Liver (tissue), 9 donors: ENCODE measurements around the gene PFDN4. TPM values are rescaled to one million over a fixed set of nuclear protein-coding genes. Genes with fewer than 3 reads are reported as not detected.

ENCODE experiments used
- DNase-seq: peaks from one replicate; pipeline ENCODE4 v3.0.0-alpha.2; 2017; ENCODE audit warnings: low spot score
- H3K27ac ChIP-seq, 2 donors: one replicate each; pipeline ENCODE4 v1.7.0; 2013; ENCODE audit warnings: inconsistent platforms in 2 of 2, low read length in 2 of 2, control low read depth in 1 of 2, low read depth in 1 of 2, mild to moderate bottlenecking in 1 of 2
- H3K27me3 ChIP-seq, 4 donors: one replicate each; pipeline versions ENCODE4 v1.6.1 to v1.7.0; 2013; ENCODE audit warnings: low read length in 3 of 4, inconsistent platforms in 1 of 4, mild to moderate bottlenecking in 1 of 4, moderate library complexity in 1 of 4; ENCODE audit not compliant: control insufficient read depth in 4 of 4, insufficient read depth in 4 of 4
- H3K36me3 ChIP-seq, 4 donors: one replicate each; pipeline versions ENCODE4 v1.6.1 to v1.7.0; 2013; ENCODE audit warnings: low read length in 3 of 4, mild to moderate bottlenecking in 3 of 4, low read depth in 1 of 4, moderate library complexity in 1 of 4; ENCODE audit not compliant: control insufficient read depth in 4 of 4, insufficient read depth in 3 of 4
- H3K4me1 ChIP-seq, 4 donors: one replicate each; pipeline versions ENCODE4 v1.6.1 to v1.7.0; 2013; ENCODE audit warnings: low read length in 3 of 4, mild to moderate bottlenecking in 3 of 4, moderate library complexity in 1 of 4; ENCODE audit not compliant: control insufficient read depth in 4 of 4, insufficient read depth in 4 of 4
- H3K4me3 ChIP-seq, 3 donors: one replicate each; pipeline versions ENCODE4 v1.6.1 to v1.7.0; 2013; ENCODE audit warnings: low read length in 3 of 3, control low read depth in 1 of 3, low read depth in 1 of 3, mild to moderate bottlenecking in 1 of 3
- H3K9ac ChIP-seq, 2 donors: one replicate each; pipeline ENCODE4 v1.7.0; 2013; ENCODE audit warnings: low read length in 2 of 2, mild to moderate bottlenecking in 2 of 2, moderate library complexity in 2 of 2, control low read depth in 1 of 2, low read depth in 1 of 2
- H3K9me3 ChIP-seq, 4 donors: one replicate each; pipeline versions ENCODE4 v1.6.1 to v1.7.0; 2013; ENCODE audit warnings: low read length in 3 of 4; ENCODE audit not compliant: control insufficient read depth in 4 of 4
- EGR1 ChIP-seq, 2 donors: IDR thresholded peaks; 2 replicates each; pipeline ENCODE4 v1.6.1; 2016 to 2018; ENCODE audit warnings: antibody characterized with exemption in 2 of 2, low read depth in 2 of 2
- FOXA2 ChIP-seq: IDR thresholded peaks from 2 replicates; pipeline ENCODE4 v1.6.1; 2016; ENCODE audit warnings: antibody characterized with exemption
- GABPA ChIP-seq, 2 donors: IDR thresholded peaks in 1 of 2; conservative IDR thresholded peaks in 1 of 2; 2 replicates each; pipeline ENCODE4 v1.6.1; 2016; ENCODE audit warnings: antibody characterized with exemption in 2 of 2, mild to moderate bottlenecking in 1 of 2, moderate library complexity in 1 of 2
- HNF4A ChIP-seq, 2 donors: conservative IDR thresholded peaks; 2 replicates each; pipeline ENCODE4 v1.6.1; 2016; ENCODE audit warnings: antibody characterized with exemption in 2 of 2, mild to moderate bottlenecking in 2 of 2
- HNF4G ChIP-seq: IDR thresholded peaks from 2 replicates; pipeline ENCODE4 v1.6.1; 2016; ENCODE audit warnings: antibody characterized with exemption
- JUND ChIP-seq, 2 donors: IDR thresholded peaks; 2 replicates each; pipeline ENCODE4 v1.6.1; 2016; ENCODE audit warnings: antibody characterized with exemption in 2 of 2
- NR2F2 ChIP-seq: IDR thresholded peaks from 2 replicates; pipeline ENCODE4 v1.6.1; 2016; ENCODE audit warnings: antibody characterized with exemption
- RAD21 ChIP-seq, 2 donors: IDR thresholded peaks; 2 replicates each; pipeline ENCODE4 v1.6.1; 2016; ENCODE audit warnings: antibody characterized with exemption in 2 of 2, mild to moderate bottlenecking in 2 of 2
- RXRA ChIP-seq, 2 donors: IDR thresholded peaks; 2 replicates each; pipeline ENCODE4 v1.6.1; 2017 to 2018; ENCODE audit warnings: antibody characterized with exemption in 2 of 2, mild to moderate bottlenecking in 1 of 2
- SP1 ChIP-seq: IDR thresholded peaks from 2 replicates; pipeline ENCODE4 v1.6.1; 2018; ENCODE audit warnings: antibody characterized with exemption, mild to moderate bottlenecking
- TAF1 ChIP-seq: conservative IDR thresholded peaks from 2 replicates; pipeline ENCODE4 v1.6.1; 2016; ENCODE audit warnings: antibody characterized with exemption, mild to moderate bottlenecking
- WGBS: extraction: QIAGEN DNeasy Blood & Tissue Kit; methylation state at CpG from one replicate; pipeline ENCODE4 v1.1.7; 2013; 5-methylcytosine and 5-hydroxymethylcytosine counted together
- polyA plus RNA-seq, 2 donors: library from polyadenylated mRNA; stranded (reverse) in 1 of 2; unstranded in 1 of 2; fragments of 200-250 nt in 1 of 2; fragments of >200 nt in 1 of 2; fragmentation: Nextera tagmentation in 1 of 2; extraction: Ambion mirVana in 1 of 2; gene quantifications; one replicate each; pipeline versions ENCODE4 v1.2.1 to v1.2.3, GENCODE V29; 2013 to 2015
- total RNA-seq, 2 donors: library from RNA; depleted of rRNA; stranded (reverse); fragments of >200 nt; gene quantifications; one replicate each; pipeline ENCODE4 v1.2.3, GENCODE V29; 2014
- TF ChIP-seq, protein P1 (sequence below): fragments of 150-350 bp; IDR thresholded peaks from 2 replicates; pipeline ENCODE4 v1.5.1; 2017; ENCODE audit warnings: improper control_type of control experiment, low read depth, low read length; ENCODE audit not compliant: missing input control
- TF ChIP-seq, protein P2 (sequence below): IDR thresholded peaks from 2 replicates; pipeline ENCODE4 v1.6.1; 2016; ENCODE audit warnings: antibody characterized with exemption, mild to moderate bottlenecking
- TF ChIP-seq, protein P3 (sequence below): IDR thresholded peaks from 2 replicates; pipeline ENCODE4 v1.6.1; 2016; ENCODE audit warnings: antibody characterized with exemption
- TF ChIP-seq, protein P4 (sequence below): IDR thresholded peaks from 2 replicates; pipeline ENCODE4 v1.6.1; 2016; ENCODE audit warnings: antibody characterized with exemption
- TF ChIP-seq, protein P5 (sequence below): IDR thresholded peaks from 2 replicates; pipeline ENCODE4 v1.6.1; 2016; ENCODE audit warnings: antibody characterized with exemption
- donor health status: healthy.
- donor health status: healthy.
- donor health status: healthy.
- donor health status: healthy.
- donor health status: healthy.

PFDN4 gene
- total and polyA plus RNA-seq, 4 donors = 12.9 to 17.3 (median 13.5) TPM

DNA sequence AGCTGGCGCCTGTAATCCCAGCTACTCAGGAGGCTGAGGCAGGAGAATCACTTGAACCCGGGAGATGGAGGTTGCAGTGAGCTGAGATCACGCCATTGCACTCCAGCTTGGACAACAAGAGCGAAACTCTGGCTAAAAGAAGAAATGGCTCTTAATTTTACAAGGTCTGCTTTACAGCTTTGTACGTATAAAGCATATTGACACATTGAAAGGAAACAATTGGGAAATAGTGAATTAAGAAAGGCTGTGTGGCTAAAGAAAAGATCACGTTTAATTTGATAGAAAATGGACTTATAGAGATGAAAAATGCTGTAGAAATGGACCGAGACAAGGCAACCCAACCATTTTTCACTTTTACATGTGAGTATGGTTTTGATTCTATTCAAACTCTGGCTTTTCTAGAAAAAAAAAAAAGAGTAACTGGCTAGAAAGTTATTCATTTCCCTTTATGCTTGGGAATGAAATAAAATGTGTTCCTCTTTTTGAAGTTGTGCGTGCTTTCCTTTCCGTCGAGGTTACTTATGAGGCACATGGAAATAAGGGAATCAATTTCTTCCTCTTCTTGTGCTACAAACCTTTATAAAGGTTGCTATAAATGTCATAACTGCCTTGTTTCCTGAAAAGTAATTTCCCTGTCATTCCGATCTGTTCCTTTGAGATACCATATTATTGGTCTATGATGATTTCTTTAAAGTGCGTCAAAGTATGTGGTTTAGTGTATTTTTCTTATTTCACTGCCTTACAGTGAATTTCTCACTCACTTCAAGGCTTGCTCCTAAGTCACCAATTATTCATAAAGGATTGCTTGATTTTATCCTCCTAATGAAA is 29.4 kb downstream of the PFDN4 start:
- TF ChIP-seq, protein P1, sequence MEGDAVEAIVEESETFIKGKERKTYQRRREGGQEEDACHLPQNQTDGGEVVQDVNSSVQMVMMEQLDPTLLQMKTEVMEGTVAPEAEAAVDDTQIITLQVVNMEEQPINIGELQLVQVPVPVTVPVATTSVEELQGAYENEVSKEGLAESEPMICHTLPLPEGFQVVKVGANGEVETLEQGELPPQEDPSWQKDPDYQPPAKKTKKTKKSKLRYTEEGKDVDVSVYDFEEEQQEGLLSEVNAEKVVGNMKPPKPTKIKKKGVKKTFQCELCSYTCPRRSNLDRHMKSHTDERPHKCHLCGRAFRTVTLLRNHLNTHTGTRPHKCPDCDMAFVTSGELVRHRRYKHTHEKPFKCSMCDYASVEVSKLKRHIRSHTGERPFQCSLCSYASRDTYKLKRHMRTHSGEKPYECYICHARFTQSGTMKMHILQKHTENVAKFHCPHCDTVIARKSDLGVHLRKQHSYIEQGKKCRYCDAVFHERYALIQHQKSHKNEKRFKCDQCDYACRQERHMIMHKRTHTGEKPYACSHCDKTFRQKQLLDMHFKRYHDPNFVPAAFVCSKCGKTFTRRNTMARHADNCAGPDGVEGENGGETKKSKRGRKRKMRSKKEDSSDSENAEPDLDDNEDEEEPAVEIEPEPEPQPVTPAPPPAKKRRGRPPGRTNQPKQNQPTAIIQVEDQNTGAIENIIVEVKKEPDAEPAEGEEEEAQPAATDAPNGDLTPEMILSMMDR = no peak
- TF ChIP-seq NR2F2 (no peak), HNF4G (no peak), FOXA2 (no peak), SP1 (no peak), HNF4A (conservative IDR thresholded peaks at IDR 0.05) (no peak), EGR1 (IDR thresholded peaks at IDR 0.05; ENCODE audit: low read depth in 2 of 2) (no peak), TAF1 (no peak), GABPA (IDR thresholded peaks at IDR 0.05 in 1 of 2, conservative IDR thresholded peaks at IDR 0.05 in 1 of 2) (no peak), JUND (IDR thresholded peaks at IDR 0.05) (no peak)
- TF ChIP-seq, protein P2, sequence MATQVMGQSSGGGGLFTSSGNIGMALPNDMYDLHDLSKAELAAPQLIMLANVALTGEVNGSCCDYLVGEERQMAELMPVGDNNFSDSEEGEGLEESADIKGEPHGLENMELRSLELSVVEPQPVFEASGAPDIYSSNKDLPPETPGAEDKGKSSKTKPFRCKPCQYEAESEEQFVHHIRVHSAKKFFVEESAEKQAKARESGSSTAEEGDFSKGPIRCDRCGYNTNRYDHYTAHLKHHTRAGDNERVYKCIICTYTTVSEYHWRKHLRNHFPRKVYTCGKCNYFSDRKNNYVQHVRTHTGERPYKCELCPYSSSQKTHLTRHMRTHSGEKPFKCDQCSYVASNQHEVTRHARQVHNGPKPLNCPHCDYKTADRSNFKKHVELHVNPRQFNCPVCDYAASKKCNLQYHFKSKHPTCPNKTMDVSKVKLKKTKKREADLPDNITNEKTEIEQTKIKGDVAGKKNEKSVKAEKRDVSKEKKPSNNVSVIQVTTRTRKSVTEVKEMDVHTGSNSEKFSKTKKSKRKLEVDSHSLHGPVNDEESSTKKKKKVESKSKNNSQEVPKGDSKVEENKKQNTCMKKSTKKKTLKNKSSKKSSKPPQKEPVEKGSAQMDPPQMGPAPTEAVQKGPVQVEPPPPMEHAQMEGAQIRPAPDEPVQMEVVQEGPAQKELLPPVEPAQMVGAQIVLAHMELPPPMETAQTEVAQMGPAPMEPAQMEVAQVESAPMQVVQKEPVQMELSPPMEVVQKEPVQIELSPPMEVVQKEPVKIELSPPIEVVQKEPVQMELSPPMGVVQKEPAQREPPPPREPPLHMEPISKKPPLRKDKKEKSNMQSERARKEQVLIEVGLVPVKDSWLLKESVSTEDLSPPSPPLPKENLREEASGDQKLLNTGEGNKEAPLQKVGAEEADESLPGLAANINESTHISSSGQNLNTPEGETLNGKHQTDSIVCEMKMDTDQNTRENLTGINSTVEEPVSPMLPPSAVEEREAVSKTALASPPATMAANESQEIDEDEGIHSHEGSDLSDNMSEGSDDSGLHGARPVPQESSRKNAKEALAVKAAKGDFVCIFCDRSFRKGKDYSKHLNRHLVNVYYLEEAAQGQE = no peak
- TF ChIP-seq, protein P3, sequence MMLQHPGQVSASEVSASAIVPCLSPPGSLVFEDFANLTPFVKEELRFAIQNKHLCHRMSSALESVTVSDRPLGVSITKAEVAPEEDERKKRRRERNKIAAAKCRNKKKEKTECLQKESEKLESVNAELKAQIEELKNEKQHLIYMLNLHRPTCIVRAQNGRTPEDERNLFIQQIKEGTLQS = no peak
- TF ChIP-seq, protein P4, sequence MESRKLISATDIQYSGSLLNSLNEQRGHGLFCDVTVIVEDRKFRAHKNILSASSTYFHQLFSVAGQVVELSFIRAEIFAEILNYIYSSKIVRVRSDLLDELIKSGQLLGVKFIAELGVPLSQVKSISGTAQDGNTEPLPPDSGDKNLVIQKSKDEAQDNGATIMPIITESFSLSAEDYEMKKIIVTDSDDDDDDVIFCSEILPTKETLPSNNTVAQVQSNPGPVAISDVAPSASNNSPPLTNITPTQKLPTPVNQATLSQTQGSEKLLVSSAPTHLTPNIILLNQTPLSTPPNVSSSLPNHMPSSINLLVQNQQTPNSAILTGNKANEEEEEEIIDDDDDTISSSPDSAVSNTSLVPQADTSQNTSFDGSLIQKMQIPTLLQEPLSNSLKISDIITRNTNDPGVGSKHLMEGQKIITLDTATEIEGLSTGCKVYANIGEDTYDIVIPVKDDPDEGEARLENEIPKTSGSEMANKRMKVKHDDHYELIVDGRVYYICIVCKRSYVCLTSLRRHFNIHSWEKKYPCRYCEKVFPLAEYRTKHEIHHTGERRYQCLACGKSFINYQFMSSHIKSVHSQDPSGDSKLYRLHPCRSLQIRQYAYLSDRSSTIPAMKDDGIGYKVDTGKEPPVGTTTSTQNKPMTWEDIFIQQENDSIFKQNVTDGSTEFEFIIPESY = no peak
- Histone ChIP-seq H3K27me3 (peaks cover 0 to 4% (median 0%) of the 10 kb centered on the region in 4 donors), H3K9me3 (no peaks in the 10 kb centered on the region), H3K9ac (no peak overlapping the region), H3K4me3 (no peak overlapping the region), H3K36me3 (no peaks in the 10 kb centered on the region), H3K4me1 (no peaks in the 10 kb centered on the region), H3K27ac (no peak overlapping the region)
- WGBS = 74% methylated on average over 12 of the region's 12 CpGs
- DNase-seq = no peak

DNA sequence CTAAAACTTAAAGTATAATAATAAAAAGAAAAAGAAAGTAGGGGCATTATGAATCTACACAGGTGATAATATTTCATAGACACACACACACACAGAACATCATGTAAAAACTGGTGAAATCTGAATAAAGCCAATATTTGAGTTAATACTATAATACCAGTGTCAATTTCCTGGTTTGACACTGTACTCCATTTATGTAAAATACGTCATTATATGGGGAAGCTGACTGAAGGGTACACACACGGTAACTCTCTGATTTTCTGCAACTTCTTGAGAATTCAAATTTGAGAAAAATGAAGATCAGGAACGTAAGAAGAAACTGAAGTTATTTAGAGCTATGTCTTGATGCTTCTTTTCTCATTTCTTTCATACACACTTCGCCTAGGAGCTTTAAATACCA is 36.2 kb downstream of the PFDN4 start:
- Histone ChIP-seq H3K4me1 (no peaks in the 10 kb centered on the region), H3K9ac (no peak overlapping the region), H3K27ac (no peak overlapping the region), H3K36me3 (no peaks in the 10 kb centered on the region), H3K27me3 (peaks cover 0 to 3% (median 0%) of the 10 kb centered on the region in 4 donors), H3K9me3 (no peaks in the 10 kb centered on the region), H3K4me3 (no peak overlapping the region)
- WGBS = 73% methylated on average over 4 of the region's 4 CpGs
- DNase-seq = no peak
- TF ChIP-seq JUND (IDR thresholded peaks at IDR 0.05) (no peak), FOXA2 (no peak), SP1 (no peak), EGR1 (IDR thresholded peaks at IDR 0.05; ENCODE audit: low read depth in 2 of 2) (no peak), RXRA (IDR thresholded peaks at IDR 0.05) (no peak), HNF4G (no peak), RAD21 (IDR thresholded peaks at IDR 0.05) (no peak)
- TF ChIP-seq, protein P1 = no peak
- TF ChIP-seq, protein P3 = no peak
- TF ChIP-seq, protein P5, sequence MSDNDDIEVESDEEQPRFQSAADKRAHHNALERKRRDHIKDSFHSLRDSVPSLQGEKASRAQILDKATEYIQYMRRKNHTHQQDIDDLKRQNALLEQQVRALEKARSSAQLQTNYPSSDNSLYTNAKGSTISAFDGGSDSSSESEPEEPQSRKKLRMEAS = no peak
